HG03521 (cell line): ENCODE data around the gene SMR3A.

Experiments
- ATAC-seq: cut with Tn5 transposase; IDR thresholded peaks from one replicate; pipeline ENCODE4 v1.9.1; 2021; ENCODE audit warnings: mild to moderate bottlenecking, moderate library complexity; ENCODE audit not compliant: unreplicated experiment

SMR3A gene

DNA sequence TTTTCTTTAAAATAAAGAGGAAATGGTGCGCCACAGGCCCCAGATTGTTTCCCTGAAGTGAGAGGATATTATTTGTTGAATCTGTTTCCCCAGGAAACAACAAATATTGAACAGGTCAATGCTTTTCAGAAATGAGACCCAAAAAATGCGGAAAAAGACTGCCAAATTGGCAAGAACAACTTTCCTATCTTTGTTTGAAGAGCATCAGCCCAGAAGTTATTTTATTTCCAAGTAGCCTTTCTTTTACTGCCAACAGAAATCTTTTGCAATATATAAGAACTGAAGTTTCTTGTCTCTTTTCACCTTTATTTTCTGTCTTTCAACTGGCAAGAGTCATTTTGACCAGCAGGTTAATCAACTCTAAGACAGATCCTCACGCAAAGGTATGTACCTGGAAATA, at the start of gene SMR3A:
Gene SMR3A, plus strand, starts transcription at position 301 of the 400 bp plus-strand sequence. CDS start 1,356 bp downstream, outside the sequence.
- ATAC-seq: no peak

DNA sequence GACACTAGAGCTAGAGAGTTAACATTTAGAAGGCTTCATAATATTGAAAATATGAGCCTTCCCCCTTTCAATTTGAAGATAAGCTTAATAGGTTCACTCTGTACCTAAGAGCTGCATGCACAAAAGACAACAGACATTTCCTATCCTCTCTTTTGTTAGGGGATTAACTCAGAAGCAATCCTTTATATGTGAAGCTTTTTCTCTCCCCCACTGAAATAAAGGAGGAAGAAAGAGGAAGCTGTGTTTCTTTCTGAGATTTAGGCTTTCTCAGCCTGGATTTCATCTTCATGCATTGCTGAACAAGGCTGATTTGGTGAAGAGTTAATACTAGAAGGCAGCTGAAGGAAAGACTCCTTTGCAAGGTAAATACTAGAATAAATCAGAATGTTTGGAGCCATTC, 46.8 kb upstream of the SMR3A start:
- no peak for ATAC-seq

DNA sequence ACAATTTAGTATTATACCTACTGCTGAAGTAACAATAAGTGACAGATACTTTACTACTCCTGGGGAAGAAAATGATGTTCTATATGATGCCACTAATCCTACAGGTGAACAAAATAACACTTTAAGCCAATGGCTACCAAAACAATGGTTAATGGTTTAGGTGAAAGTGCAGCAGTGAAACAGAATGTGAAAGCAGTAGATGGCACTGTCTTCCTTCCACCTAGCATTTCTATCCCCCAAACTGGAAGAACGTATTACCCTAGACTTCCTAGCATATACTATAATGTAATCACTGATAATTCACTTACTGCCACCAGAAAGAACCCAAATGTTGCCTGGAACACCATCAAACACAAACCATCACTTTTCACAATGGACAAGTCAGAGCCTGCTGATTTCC, 44.6 kb upstream of the SMR3A start:
- ATAC-seq: peak; percentile 63

DNA sequence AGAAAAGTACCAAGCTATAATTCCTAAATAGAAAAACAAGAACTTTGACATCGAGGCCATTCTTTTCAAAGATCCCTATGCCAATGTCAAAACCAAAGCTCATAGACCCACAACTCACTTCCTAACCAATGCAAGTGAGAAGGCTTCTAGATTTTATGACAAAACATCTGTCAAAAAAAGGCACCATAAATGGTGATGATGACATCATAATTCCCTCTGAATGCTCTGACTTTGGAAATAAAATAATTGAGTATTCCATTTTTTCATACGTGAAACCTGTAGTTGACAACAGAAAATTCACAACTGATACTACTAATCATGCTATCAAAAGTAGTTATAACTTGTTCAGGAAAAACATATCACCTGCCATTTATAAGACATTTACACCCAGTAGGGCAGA, 34.5 kb upstream of the SMR3A start:
- no peak for ATAC-seq

DNA sequence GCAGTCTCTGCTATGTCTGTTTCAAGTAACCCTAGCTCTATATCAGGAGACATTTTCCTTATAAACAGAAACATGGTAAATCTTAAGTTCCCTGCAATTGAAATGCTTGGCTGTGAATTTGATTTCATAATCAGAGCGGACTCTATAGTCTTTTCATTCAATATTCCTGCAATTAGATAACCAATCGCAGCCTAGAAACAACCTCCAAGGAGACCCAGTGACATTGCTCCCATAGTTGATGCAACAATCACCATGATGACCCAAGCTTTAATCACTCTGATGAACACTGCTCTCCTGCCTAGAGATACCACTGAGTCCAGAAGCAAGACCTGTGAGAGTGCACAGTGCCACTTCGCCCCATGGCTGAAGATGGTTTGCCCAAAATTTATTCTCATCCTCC, 25.9 kb upstream of the SMR3A start, which contains the start of gene CABS1:
Gene CABS1, plus strand, starts transcription at position 301 of the 400 bp plus-strand sequence. Its CDS starts 59 bp downstream, at position 360.
- no peak for ATAC-seq

DNA sequence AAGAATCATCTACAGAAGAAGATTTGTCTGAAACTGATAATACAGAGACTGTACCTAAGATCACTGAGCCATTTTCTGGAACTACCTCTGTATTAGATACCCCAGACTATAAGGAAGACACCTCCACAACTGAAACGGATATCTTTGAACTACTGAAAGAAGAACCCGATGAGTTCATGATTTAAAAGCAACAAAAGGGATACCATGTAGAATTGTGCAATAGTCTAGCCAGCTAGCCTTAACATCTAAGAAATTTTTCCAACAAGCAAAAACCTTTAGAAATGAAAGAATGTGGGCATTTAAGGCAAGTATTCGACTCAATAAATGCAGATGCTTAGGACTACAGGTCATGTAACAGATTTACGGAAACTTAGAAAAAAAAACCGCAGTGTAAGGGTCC, 24.5 kb upstream of the SMR3A start:
- no peak for ATAC-seq

DNA sequence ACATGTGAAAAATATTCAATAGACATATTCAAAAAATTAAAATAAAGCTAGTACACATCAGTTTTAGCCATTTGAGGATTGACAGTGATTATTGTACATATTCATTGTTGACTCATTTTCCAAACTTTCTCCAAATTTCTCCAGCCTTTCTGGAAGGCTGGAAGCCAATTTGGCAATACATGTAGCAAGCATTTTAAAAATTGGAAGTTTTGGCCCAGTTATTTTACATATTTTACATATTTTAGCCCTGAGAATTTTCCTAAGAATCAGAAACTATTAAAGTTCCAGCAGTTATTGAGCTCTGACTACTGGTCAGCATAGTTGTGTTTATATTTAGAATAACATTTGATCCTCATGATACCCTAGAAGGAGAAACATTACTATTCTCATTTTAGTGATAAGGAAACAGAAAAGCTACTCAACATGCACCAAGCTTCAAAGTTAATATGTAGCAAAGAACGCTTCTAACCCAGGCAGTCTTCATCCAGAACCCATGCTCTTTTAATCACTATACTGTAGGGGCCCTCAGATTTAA, 22.6 kb upstream of the SMR3A start:
- ATAC-seq: no peak

DNA sequence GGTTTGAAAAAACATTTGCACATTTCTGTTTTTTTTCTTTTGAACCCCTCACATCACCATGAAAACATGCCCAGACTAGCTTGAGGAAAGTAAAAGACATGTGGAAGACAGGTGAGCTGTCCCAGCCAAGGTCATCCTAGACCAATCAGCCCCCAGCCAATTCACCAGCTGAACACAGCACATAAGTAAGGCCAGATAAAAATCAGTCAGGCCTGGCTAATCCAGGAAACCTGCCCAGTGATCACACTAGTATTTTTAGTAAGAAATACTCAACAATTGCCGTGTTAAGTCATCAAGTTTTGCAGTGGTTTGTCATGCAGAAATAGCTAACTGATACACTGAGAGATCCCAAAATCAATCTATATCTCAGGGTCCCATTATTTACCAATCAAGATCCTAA, 4.4 kb upstream of the SMR3A start:
- no peak for ATAC-seq

DNA sequence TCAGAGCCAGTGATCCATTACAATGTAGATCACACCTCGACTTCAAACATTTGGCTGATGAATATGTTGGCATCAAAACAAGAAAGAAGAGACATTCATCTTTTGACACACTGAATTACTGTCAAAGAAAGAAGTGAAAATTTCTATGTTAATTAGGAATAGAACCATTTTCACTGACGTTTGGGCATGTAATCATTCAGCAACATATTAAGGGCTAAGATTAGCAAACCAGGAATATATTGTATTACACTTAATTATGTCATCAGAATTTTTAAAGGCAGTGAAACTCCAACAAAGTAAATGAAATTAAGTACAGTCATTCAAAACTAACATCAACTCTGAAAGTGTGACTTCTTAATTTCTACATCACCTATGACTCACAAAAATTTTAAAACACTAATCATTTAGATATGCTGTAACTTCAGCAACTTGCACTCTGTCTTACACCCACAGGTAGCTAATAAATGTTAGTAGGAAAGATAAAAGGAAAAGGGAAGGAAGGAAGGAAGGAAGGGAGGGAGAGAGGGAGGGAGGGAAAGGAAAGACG, 1.4 kb upstream of the SMR3A start:
- ATAC-seq: no peak

DNA sequence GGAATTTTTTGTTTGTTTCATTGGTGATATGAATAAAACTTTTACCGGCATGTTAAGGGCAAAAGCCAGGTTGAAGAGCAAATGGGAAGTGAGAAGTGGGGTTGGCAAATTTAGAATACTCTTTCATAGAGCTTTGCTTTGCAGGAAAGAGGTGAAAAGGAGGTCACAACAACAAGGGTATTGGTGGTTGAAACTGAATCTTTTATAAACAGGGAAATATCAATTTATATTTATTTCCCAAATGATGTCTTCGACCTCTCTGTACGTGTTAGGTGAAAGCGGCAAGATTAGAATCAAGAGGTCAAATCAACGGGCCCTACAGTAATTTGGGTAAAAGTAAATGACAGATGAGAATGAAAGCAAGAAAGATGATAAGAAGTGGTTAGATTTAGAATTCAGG, 3.4 kb downstream of the SMR3A start:
- ATAC-seq: no peak

DNA sequence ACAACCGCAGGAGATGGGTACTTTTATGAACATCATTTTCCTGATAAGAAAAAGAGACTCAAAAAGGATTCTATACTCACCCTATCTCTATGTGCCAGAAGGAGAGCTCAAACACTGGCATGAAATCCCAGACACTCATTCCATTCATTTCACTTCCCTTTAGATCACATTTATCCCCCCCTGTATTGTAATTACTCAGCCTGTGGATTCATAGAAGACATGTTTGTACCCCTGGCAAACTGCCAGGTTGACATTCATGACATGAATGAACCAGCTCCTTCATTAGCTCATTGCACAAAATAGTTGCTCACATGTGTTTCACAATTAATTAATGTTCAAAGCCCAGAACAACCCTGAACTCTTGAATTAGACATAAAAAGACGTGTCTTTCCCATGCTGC, 4.9 kb downstream of the SMR3A start:
- ATAC-seq: no peak

DNA sequence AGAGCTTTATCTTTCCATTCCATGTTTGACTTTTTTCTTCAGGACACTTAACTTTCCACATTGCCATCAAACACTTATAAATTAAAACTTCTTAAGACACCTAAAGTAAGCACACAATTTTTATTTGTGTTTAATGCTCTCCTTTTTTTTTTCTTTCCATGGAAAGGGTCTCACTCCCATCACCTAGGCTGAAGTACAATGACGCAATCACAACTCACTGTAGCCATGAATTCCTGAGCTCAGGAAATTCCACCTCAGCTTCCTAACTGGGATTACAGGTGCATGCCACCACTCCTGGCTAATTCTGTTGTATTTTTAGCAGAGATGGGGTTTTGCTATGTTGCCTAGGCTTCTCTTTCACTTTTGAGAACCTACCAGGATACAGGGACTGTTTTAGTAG, 7.3 kb downstream of the SMR3A start:
- ATAC-seq: no peak

DNA sequence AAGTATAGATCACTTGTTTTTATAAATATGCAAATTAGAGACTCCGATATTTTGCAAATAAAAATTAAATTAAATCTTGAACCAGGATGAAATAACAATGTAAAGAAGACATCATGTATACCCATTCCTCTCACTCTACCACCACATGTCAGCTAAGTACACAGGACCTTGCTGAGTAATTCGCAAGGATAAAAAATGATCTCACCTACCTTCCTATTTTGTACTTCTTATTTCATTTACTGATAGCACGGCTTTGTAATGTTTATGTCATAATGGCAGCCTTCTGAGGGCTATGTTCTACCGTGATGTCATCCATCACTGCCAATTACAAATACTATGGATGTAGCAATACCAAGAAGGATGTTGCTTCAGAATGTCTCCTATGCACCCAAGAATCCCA, 11.4 kb downstream of the SMR3A start:
- ATAC-seq: no peak

DNA sequence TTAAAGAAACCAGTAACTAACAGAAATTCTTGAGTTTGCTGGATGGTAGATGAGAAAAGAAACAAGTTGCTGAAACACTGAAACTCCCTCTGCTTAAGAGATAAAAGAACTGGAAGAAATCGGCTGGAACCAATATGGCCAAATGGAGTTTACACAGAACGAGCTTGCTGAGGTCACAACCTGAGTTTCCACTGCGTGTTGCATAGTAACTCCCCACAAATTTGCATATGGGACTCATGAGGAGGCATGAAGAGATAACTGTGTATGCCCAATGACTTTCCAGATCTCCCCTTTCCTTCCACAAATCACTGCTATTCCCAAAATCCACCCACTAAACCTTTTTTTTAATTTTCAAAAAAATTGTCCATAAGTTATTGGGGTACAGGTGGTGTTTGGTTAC, 12.2 kb downstream of the SMR3A start:
- no peak for ATAC-seq

DNA sequence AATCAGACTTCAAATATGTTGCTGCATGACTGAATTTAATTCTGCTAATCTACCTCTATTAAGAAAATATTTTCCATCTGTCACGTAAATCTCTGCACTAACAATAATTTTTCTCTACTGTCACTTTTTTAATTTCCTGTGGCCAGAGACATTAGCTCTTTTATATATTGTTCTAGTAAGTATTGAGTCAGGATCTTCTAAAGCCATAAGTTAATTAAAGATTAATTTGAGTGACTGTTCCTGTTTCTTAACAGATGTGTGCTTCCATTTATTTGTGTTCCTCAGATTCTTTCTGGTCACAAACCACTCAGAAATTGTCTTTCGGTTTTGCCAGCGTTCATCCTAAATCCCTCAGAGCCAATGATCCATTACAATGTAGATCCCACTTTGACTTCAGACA, 20.0 kb downstream of the SMR3A start:
- ATAC-seq: no peak

DNA sequence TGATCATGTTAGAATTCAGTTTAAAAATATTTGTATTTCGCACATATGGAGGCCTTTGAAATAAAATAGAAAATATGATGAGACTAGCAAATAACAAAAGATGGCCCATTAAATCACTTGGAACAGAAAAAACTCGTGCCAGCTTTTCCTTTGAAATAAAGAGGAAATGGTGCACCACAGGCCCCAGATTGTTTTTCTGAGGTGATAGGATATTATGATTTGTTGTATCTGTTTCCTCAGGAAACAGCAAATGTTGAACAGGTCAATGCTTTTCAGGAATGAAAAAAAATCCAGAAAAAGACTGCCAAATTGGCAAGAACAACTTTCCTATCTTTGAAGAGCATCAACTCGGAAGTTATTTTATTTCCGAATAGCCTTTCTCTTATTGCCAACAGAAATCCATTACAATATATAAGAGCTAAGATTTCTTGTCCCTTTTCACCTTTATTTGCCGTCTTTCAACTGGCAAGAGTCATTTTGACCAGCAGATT, 22.2 kb downstream of the SMR3A start, which contains the start of gene SMR3B:
Gene SMR3B, plus strand, starts transcription at position 441 of the 491 bp plus-strand sequence. CDS start 1,380 bp downstream, outside the sequence.
- no peak for ATAC-seq

DNA sequence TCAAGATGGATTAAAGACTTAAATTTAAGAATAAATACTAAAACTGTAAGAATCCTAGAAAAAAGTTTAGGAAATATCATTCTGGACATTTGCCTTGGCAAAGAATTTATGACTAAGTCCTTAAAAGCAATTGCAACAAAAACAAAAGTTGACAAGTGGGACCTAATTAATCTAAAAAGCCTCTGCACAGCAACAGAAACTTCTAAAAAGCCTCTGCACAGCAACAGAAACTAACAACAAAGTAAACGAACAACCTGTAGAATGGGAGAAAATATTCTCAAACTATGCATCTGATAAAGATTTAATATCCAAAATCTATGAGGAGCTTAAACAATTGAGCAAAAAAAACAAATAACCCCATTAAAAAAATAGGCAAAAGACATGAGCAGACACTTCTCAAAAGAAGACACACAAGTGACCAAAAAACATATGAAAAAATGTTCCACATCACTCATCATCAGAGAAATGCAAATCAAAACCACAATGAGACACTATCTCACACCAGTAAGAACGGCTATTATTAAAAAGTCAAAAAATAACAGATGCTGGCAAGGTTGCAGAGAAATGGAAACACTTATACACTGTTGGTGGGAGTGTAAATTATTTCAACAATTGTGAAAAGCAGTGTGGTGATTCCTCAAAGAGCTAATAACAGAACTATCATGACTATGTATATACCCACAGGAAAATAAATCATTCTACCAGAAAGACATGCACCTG, 31.7 kb downstream of the SMR3A start:
- ATAC-seq: peak; percentile 58

DNA sequence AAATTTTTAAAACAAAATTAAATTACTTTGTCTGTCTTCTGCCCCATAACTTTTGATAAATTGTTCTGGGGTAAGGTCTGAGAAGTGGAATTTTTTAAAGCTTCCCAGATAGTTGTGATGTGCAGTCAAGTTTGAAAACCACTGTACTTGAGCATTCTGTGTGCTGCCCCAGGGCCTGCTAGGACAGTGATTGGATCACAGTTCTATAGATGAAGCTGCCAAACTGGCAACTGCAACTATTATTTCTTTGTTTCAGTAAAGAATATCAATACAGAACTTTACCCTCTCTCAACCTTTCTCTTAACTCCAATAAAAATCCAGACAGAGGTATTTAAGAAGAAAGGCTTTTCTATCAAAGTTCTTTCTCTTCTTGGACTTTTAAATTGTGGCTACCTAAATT, 37.0 kb downstream of the SMR3A start, which contains the start of gene OPRPN:
Gene OPRPN, plus strand, starts transcription at position 361 of the 400 bp plus-strand sequence. CDS start 1,346 bp downstream, outside the sequence.
- no peak for ATAC-seq

DNA sequence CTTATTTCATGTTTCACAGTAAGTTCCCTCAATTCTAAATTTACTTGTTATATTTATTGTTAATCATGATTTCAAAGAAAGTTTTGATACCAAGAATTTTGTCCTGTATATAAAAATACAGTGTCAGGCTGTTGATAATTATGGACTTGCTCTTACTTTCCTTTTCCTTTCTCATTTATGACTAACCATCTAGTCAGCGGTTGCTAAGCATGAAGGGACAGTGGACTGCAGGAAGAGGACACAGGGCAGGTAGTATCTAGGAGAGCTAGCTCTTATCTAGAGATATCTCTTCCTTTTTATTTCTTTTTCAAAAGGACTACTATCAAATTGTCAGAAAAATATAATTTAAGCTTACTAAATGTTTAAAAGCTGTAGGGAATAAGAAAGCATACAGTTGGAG, 38.8 kb downstream of the SMR3A start:
- no peak for ATAC-seq

DNA sequence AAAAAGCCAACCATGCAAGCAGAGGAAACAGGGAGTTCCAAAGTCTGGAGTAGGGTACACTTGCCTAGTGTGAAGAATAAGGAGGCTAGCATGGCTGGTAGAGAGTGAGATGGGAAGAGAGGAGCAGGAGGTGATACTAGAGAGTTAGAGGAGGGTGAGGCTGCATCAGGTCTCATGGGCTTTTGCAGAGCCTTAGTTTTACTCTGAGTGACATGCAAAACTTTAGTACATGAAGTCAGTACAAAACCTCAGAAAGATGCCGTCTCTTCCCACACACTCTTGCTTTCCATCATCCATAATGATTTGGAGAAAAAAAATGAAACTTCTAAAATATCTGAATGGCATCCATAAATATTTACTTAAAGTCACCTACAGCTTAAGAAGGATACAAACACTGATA, 42.2 kb downstream of the SMR3A start:
- ATAC-seq: no peak

DNA sequence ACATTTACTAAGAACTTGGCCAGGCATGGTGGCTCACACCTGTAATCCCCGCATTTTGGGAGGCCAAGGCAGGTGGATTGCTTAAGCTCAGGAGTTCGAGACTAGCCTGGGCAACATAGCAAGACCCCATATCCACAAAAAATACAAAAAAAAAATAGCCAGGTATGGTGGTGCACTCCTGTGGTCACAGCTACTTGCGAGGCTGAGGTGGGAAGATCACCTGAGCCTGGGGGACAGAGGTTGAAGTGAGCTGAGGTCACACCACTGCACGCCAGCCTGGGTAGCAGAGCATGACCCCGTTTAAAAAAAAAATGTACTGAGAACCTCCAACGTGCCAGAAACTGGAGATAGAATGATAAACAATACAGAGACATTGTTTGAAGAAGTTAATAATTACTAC, 45.2 kb downstream of the SMR3A start:
- peak; percentile 48 for ATAC-seq
